ENCODE measurements around the gene MINDY4. TPM values are rescaled to one million over a fixed set of nuclear protein-coding genes. Genes with fewer than 3 reads are reported as not detected.

MINDY4 gene
- 5.2 TPM for total RNA-seq

- DNase-seq: peak; percentile 63
These were observed at the start of gene MINDY4 for GRCh38 chr7:30771174-30771879. MINDY4 (plus strand) TSS chr7:30771417; CDS start chr7:30771494, 77 bp downstream.

GRCh38 chr7:30722187-30722586 lies 49.0 kb upstream of the MINDY4 start:
- no peak for DNase-seq

- no peak for DNase-seq
These were observed 48.5 kb upstream of the MINDY4 start for GRCh38 chr7:30722671-30723070.

GRCh38 chr7:30723776-30724175 lies 47.4 kb upstream of the MINDY4 start:
- DNase-seq: no peak

GRCh38 chr7:30726296-30727006 lies 44.8 kb upstream of the MINDY4 start:
- no peak for DNase-seq

- no peak for DNase-seq
These were observed 43.9 kb upstream of the MINDY4 start for GRCh38 chr7:30727061-30727945.

- DNase-seq: no peak
These were observed 42.6 kb upstream of the MINDY4 start for GRCh38 chr7:30728591-30729100.

GRCh38 chr7:30729642-30730041 lies 41.6 kb upstream of the MINDY4 start:
- DNase-seq: no peak

GRCh38 chr7:30730097-30730496 lies 41.1 kb upstream of the MINDY4 start:
- DNase-seq: no peak

GRCh38 chr7:30730996-30731395 lies 40.2 kb upstream of the MINDY4 start:
- DNase-seq: no peak

GRCh38 chr7:30731581-30731980 lies 39.6 kb upstream of the MINDY4 start:
- DNase-seq: no peak

GRCh38 chr7:30732606-30733005 lies 38.6 kb upstream of the MINDY4 start:
- DNase-seq: no peak

- DNase-seq: no peak
These were observed 38.0 kb upstream of the MINDY4 start for GRCh38 chr7:30733216-30733615.

GRCh38 chr7:30733691-30734090 lies 37.5 kb upstream of the MINDY4 start:
- no peak for DNase-seq

GRCh38 chr7:30734497-30734896 lies 36.7 kb upstream of the MINDY4 start:
- DNase-seq: no peak

- no peak for DNase-seq
These were observed 35.6 kb upstream of the MINDY4 start for GRCh38 chr7:30735631-30736030.

GRCh38 chr7:30736291-30736690 lies 34.9 kb upstream of the MINDY4 start:
- no peak for DNase-seq

GRCh38 chr7:30738026-30738915 lies 32.9 kb upstream of the MINDY4 start:
- no peak for DNase-seq

GRCh38 chr7:30739691-30740090 lies 31.5 kb upstream of the MINDY4 start:
- DNase-seq: no peak

GRCh38 chr7:30740417-30741181 lies 30.6 kb upstream of the MINDY4 start:
- DNase-seq: peak; percentile 6

GRCh38 chr7:30741289-30741688 lies 29.9 kb upstream of the MINDY4 start:
- DNase-seq: no peak
